NCI-H524 treated with DMSO at 0.1 percent for 48 hours (cell line): Measurements from ENCODE around the gene DNAJC1.
"Not testable (repeated sequence)": the region's sequence is repeated elsewhere in the genome, so short reads cannot be mapped to it uniquely, and the experiment has no call there.

Experiments used
- DNase-seq: peaks from one replicate; lab custom pipeline; 2025; lab: John Stamatoyannopoulos, UW

Gene DNAJC1

GRCh38 chr10:21899736-21900135 is 103.8 kb downstream of the DNAJC1 start:
- DNase-seq = no peak

- DNase-seq = no peak
These were observed 107.6 kb downstream of the DNAJC1 start for GRCh38 chr10:21895932-21896331.

DNA sequence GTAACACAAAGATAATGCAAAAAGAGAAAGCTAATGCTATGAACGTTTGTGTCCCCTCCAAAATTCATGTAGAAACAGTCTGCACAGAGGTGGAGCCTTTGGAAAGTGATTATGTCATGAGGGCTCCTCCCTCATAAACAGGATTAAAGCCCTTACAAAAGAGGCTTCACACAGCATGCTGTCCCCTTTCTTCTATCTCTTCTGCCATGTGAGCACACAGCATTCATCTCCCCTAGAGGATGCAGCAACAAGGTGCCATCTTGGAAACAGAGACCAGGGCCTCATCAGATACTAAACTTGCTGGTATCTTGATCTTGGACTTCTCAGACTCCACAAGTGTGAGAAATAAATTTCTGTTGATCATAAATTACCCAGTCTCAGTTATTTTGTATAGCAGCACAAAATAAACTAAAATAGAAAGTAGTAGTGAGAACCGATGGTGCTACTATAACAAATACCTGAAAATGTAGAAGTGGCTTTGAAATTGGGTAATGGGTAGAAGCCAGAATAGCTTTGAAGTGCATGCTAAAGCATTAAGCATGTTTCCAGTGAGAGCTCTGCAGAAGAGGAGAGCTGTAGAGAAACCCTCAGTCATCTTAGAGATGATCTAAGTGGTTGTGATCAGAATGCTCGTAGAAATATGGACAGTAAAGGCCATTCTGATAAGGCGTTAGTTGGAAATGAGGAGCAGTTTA is 108.7 kb downstream of the DNAJC1 start:
- DNase-seq = no peak

- no peak for DNase-seq
These were observed 112.1 kb downstream of the DNAJC1 start for GRCh38 chr10:21891439-21891838.

DNA sequence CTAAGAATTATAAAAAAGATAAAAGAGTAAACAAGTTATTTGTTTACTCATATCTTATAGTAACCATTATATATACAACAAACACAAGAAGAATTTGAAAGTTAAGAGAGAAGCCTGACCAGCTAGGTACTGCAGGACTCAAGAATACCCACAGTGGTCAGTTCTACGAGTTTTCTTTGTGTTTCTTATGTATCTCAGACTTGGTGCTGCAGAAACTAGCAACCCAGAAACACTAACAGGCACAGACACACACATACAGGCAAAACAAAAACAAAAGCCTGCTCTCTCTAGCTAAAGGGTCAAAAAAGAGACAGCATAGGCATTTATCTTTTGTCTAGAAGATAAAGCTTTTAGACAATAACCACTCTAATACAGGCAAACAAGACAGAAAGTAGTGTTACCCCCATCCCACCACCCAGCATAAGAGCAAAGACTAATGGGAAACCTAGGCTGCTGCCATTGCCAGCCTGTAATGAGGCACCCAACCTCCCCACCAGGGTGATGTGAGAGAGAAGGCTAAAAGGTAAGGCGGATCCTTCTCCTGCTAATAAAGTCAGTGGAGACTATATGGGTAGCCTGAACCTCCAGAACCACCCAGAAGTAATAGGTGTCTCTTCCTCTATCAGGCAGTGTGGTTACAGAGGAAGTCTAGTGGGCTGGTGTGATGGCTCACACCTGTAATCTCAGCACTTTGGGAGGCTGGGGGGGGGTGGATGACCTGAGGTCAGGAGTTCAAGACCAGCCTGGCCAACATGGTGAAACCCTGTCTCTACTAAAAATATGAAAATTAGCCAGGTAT is 113.9 kb downstream of the DNAJC1 start:
- no peak for DNase-seq

DNA sequence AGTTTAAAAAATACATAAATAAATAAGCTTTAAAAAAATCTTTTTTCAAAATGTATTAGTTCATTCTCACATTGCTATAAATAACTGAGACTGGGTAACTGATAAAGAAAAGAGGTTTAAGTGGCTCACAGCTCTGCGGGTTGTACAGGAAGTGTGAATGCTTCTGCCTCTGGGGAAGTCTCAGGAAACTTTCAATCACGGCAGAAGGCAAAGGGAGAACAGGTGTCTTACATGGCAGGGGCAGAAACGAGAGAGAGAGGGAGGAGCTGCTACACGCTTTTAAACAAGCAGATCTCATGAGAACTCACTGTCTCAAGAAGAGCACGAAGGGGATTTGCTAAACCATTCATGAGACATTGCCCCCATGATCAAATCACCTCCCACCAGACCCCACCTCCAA is 114.6 kb downstream of the DNAJC1 start:
- no peak for DNase-seq

DNA sequence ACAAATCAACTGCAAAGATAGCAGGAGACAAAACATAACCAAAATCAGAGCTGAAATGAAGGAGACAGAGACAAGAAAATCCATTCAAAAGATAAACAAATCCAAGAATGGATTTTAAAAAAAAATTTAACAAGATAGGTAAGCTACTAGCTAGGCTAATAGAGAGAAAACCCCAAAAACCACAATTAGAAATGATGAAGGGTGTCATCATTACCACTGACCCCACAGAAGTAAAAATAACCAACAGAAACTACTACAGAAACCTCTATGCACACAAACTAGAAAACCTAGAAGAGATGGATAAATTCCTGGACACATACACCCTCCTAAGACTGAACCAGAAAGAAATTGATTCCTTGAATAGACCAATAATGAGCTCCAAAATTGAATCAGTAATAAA is 117.6 kb downstream of the DNAJC1 start:
- no peak for DNase-seq

GRCh38 chr10:21873198-21873597 is 130.3 kb downstream of the DNAJC1 start:
- no peak for DNase-seq

DNA sequence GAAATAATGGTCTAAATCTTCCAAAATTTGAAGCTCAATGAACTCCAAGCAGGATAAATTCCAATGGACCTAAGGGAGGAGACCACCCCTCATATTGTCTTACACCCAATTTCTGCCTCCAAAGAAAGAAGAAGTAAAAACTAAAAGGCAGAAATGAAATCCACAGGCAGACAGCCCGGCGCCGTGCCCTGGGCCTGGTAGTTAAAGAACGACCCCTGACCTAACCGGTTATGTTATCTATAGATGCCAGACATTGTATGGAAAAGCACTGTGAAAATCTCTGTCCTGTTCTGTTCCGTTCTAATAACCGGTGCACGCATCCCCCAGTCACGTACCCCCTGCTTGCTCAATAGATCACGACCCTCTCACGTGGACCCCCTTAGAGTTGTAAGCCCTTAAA is 130.8 kb downstream of the DNAJC1 start:
- not testable (repeated sequence) for DNase-seq

DNA sequence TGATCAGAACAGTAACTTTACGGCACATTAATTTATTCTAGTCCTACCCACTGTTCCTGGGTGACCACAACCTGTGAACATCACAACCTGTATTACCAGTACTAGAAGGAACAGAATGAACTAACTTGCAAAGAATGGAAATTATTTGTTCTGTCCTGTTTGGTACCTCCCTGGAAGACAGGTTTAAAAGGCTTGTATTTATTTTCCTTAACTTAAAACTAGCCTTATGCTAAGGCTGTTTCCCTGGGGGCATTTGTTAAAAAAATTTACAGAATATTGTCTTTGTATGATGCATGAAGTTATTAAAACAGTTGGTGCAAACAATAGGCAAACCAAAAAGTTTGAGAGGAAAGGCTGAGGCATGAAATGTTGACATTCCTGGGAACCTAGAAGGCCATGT is 132.7 kb downstream of the DNAJC1 start:
- DNase-seq = no peak

DNA sequence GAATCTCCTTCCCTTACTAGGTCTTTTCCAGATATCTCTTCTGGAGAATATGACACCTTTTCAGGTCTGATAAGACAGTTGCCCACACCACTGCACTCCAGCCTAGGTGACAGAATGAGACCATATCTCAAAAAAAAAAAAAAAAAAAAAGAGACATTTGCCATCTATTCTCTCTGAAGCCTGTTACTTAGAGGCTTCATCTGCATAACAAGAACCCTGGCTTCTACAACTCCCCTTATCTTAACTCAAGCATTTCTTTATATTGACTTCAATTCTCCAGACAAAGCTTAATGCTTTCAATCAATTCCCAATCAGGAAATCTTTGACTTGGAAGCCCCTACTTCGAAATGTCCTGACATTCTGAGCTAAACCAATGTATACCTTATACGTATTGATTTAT is 134.4 kb downstream of the DNAJC1 start:
- not testable (repeated sequence) for DNase-seq

- DNase-seq = no peak
These were observed 142.8 kb downstream of the DNAJC1 start for GRCh38 chr10:21860718-21861117.

DNA sequence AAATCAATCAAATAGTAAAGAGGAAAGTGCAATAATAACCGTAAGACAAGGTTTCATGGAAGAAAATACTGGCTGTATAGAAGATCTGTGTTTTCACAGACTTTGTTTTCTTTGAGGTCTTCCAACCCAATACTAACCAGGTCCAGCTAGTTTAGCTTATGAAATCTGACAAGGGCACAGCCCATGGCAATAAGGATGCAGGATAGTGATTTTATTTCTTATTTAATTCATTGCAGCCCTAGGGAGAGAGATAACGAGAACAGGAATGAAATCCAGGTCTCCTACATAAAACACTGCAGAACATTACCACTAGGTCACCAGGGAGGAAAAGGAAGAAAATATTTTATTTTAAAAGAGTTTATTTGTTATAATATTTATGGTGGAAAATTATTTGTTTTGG is 145.1 kb downstream of the DNAJC1 start:
- no peak for DNase-seq

DNA sequence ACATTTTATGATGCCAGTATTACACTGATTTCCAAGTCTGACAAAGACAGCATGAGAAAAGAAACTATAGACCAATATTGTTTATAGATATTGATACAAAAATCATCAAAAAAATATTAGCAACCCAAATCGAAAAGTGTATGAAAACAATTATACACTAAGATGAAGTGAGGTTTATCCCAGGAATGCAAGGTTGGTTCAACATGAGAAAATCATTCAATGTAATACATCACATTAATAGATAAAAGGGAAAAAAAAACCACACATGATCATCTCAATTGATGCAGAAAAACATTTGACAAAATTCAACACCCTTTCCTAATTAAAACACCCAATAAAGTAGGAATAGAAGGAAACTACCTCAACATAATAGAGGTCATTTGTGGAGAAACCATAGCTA is 153.9 kb downstream of the DNAJC1 start:
- DNase-seq = no peak

DNA sequence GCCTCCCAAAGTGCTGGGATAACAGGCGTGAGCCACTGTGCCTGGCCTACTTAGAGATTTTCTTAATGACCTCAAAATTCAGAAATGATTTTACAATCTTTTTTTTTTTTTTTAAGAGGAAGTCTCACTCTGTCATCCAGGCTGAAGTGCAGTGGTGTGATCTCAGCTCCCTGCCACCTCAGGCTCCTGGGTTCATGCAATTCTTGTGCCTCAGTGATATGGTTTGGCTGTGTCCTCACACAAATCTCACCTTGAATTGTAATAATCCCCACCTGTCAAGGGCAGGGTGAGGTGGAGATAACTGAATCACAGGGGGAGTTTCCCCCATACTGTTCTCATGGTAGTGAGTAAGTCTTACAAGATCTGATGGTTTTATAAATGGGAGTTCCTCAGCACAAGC is 159.9 kb downstream of the DNAJC1 start:
- no peak for DNase-seq

DNA sequence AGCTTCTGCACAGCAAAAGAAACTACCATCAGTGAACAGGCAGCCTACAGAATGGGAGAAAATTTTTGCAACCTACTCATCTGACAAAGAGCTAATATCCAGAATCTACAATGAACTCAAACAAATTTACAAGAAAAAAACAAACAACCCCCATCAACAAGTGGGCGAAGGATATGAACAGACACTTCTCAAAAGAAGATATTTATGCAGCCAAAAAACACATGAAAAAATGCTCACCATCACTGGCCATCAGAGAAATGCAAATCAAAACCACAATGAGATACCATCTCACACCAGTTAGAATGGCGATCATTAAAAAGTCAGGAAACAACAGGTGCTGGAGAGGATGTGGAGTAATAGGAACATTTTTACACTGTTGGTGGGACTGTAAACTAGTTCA is 162.3 kb downstream of the DNAJC1 start:
- not testable (repeated sequence) for DNase-seq

DNA sequence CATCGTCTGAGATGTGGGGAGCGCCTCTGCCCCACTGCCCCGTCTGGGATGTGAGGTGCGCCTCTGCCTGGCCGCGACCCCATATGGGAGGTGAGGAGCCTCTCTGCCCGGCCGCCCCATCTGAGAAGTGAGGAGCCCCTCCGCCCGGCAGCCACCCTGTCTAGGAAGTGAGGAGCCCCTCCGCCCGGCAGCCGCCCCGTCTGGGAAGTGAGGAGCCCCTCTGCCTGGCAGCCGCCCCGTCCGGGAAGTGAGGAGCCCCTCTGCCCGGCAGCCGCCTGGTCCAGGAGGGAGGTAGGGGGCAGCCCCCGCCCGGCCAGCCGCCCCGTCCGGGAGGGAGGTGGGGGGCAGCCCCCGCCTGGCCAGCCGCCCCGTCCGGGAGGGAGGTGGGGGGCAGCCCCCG is 166.0 kb downstream of the DNAJC1 start:
- not testable (repeated sequence) for DNase-seq

DNA sequence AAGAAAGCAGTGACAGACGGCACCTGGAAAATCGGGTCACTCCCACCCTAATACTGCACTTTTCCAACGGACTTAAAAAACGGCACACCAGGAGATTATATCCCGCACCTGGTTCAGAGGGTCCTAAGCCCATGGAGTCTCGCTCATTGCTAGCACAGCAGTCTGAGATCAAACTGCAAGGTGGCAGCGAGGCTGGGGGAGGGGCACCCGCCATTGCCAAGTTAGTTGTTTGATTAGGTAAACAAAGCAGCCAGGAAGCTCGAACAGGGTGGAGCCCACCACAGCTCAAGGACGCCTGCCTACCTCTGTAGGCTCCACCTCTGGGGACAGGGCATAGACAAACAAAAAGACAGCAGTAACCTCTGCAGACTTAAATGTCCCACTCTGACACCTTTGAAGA is 169.0 kb downstream of the DNAJC1 start:
- DNase-seq = not testable (repeated sequence)

- no peak for DNase-seq
These were observed 170.8 kb downstream of the DNAJC1 start for GRCh38 chr10:21832821-21833130.

GRCh38 chr10:21831986-21832820 is 171.3 kb downstream of the DNAJC1 start:
- DNase-seq = no peak

DNA sequence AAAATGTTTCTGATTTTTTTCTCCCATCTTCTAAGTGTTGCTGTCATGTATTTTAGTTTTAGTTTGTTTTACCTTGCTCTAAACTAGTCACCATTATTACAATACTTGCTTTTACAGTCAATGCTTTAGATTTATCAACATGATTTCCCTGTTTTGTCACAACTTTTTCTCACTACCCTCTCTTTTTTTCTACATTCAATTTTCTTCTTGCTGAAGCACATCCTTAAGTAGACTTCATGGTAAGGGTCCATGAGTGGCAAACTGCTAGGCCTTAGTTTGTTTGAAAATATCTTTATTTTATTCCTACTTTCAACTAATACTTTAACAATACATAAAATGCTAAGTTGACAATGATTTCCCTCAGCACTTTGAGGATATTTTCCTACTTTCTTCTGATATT is 173.5 kb downstream of the DNAJC1 start:
- DNase-seq = no peak

GRCh38 chr10:21827308-21827707 is 176.2 kb downstream of the DNAJC1 start:
- DNase-seq = no peak

DNA sequence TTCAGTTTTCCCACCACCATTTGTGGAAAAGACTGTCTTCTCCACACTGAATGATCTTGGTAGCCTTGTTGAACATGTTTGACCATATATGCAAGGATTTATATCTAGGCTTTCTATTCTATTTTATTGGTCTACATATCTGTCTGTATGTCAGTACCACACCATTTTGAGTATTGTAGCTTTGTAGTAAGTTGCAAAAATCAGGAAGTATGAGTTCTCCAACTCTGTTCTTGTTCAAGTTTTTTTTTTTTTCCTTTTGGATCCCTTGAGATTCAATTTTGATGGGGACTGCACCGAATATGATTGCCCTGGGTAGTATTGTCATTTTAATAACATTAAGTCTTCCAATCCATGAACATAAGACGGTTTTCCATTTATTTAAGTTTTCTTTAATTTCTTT is 176.8 kb downstream of the DNAJC1 start:
- DNase-seq = no peak
